Activated naive CD4-positive, alpha-beta T cell treated with Interleukin-2 at 50 U/mL for 16 hours (primary cell): ENCODE measurements around the gene FHIT.

Experiments
- DNase-seq: peaks from one replicate; pipeline ENCODE4 v3.0.0-alpha.2; 2020

Gene FHIT

GRCh38 chr3:61162965-61163364 lies 88.3 kb downstream of the FHIT start:
- no peak for DNase-seq

DNA sequence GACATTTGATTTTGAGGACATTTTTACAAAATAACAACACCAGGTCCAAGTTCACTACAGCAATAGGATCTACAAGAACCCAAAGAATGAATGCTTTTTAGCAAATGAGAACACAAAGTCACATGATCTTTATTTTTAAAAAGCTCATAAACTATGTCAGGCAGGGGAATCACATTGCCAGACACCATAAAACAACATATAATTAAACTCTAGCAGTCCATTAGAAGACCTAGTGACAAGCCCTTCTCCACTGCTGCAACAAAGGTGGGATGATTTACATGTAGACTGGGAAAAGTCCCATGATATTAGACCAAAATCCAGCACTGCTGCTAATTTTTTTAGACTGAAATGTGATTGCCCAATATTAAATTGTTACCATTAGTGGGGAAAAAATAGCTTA lies 92.6 kb downstream of the FHIT start:
- no peak for DNase-seq

DNA sequence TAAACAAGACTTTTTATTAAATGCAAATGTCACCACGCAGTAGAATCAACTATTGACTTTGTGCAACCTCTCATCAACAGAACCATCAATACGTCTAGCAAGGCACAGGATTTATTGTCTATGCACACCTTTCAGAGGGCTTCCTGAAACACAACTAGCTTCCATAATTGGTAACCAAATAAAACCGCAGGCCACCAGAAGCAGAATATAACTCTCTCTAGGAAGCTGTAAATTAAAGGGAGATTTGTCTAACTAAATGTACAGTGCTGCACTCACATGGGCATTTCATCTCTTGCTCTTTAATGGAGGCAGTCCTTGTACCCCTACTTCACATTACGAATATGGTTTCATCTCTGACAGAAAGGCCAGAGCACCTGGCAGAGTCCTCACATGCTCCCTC lies 93.0 kb downstream of the FHIT start:
- DNase-seq, result no peak

DNA sequence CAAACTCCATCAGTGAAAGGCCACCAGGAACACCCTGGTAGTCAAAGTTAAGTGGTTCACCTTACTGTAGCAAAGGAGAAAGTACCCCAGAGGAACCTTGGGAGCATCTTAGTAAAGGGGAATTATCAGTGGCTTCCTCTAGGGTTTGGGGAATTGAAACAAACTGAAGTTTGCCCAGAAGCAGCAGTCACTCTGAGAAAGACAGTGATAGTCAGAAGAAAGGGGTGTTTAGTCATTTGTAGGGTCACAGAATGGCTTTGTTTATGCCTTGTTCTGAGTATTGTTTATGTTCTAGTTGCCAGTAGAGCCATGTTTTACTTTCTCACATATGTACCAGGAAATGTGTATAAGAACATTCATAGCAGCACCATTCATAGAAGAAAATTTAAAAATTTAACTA lies 93.8 kb downstream of the FHIT start:
- DNase-seq, result no peak

- DNase-seq, result no peak
These were observed 95.5 kb downstream of the FHIT start for GRCh38 chr3:61155701-61156292.

GRCh38 chr3:61154457-61155198 lies 96.6 kb downstream of the FHIT start:
- DNase-seq, result no peak

DNA sequence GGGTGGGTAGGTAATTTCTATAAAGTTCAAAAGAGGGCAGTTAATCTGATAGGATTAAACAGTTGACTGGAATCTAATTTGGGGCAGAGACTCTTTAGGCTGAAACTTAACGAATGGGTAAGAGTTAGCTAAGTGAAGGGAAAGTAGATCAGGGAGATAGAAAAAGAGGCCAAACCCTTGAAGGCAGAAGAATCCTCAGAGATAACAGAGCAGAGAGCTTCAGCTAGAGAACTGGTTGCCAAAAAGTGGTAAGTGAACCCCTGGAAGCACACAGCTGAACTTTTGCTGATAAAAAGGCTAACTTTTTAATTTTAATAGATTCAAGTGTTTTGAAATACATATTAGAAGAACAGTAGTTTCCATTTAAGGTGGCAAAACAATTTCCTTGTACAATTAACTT lies 99.2 kb downstream of the FHIT start:
- DNase-seq, result no peak

- DNase-seq, result no peak
These were observed 102.0 kb downstream of the FHIT start for GRCh38 chr3:61149236-61149635.

- DNase-seq, result no peak
These were observed 105.0 kb downstream of the FHIT start for GRCh38 chr3:61146010-61146890.

- no peak for DNase-seq
These were observed 109.6 kb downstream of the FHIT start for GRCh38 chr3:61141697-61142096.

- DNase-seq, result no peak
These were observed 110.0 kb downstream of the FHIT start for GRCh38 chr3:61141227-61141626.

DNA sequence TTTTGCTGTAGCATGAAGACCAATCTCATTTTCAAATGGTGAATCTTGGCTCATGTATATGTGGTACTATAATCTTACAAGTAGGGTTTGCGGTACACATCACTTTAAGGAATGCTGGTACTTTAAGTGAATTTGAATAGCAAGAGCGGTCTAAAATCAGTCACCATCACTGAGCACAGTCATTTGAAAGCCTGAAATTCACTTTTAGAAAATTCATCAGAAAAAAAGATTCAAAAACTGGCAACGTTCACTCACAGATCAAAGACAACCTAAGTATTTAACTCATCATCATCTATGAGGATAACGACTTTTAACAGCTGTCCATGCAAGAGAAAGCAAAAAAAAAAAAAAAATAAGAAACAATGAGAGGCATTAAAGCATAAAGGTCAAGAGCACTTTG lies 111.6 kb downstream of the FHIT start:
- DNase-seq, result no peak

DNA sequence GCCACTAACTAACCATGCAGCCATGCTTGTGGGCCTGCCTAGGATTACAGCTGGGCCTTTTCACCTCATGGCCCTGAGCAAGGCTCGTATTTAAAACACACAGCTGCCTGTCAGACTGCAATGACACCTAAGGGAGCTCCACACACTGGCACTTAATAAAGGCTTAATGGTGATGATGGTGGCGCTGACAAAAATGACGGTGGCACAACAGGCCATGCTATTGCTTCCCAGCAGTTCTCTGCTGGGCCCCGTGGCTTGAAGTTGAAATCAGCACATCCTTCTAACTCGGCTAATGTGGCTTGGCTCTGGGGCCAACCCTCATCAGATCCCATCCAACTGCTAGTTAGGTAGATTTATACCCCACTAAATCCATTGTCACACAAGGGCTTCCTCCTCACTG lies 112.9 kb downstream of the FHIT start:
- DNase-seq, result no peak

- no peak for DNase-seq
These were observed 115.1 kb downstream of the FHIT start for GRCh38 chr3:61136191-61136590.

GRCh38 chr3:61134532-61134931 lies 116.7 kb downstream of the FHIT start:
- no peak for DNase-seq

DNA sequence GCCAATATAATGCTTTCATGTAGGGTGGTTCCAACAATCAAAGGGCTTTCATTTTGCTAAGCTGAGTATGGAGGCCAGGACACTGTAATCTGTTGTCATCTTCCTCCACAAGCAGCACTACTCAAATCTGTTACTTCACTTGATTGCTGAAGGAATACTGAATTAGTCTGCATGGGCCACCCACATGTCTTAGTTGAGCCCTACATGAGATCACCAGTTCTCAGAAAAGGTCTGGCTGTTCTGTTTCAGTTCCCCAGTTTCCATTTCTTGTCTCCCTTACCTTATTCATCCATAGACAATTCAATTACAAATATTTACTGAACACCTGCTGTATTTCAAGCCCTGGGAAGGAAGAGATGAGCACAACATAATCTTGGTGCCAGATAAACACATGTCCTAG lies 119.2 kb downstream of the FHIT start:
- DNase-seq, result no peak

- DNase-seq, result no peak
These were observed 132.4 kb downstream of the FHIT start for GRCh38 chr3:61118830-61119229.

DNA sequence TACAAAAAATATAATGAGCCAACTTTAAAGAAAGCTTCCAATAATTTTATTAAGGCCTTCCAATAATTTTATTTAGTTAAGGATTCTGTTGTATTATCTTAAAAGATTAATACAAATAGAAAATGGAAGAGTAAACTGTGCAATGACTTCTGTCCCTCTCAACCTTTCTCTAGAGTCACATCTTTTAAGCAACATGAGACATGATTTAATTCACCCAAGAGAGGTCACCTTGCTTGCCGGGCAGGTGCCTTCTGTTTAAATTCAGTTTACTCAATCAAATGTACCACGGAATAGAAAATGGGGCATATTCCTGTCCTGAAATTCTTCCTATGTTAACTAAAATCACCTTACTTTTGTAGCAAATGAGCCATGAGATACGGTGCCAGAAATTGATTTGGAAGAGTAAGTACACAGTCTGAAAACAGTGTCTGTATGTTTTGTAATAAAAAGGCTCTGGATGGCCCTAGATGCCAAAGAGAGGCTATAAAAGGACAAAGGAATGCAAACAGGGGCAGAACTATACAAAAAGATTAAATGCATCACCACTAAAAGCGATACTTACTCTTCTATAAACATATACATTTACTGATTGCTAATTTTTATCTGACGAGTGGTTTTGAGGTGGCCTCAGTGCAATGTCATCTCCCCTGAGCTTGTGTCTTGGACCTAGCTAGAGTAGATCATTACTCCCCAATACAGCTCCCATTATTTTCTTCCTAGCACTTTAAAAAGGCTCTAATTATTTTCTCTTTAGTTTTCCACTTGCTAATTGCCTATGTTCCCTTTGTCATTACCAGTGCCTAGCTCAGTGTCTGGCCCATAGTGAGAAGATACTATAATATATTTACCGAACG lies 134.0 kb downstream of the FHIT start:
- DNase-seq, result no peak

GRCh38 chr3:61114316-61114953 lies 136.8 kb downstream of the FHIT start:
- DNase-seq, result no peak

DNA sequence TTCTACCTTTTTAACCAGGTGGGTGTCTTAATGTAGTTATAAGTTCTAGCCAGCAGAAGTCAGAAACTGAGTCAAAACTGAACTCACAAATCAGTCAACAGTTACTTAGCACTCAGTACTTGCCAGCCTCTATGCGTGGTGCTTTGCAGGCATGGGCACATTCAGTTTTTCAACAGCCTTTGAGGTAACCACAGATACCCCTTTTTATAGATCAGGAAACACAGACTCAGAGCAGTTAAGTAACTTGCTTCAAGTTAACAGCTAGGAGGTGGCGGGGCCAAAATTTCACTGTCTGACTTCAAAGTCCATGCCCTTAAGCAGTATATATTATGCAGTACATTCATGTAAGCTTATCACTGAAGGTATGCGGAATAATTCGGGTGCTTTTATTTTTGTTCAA lies 139.4 kb downstream of the FHIT start:
- DNase-seq, result no peak

DNA sequence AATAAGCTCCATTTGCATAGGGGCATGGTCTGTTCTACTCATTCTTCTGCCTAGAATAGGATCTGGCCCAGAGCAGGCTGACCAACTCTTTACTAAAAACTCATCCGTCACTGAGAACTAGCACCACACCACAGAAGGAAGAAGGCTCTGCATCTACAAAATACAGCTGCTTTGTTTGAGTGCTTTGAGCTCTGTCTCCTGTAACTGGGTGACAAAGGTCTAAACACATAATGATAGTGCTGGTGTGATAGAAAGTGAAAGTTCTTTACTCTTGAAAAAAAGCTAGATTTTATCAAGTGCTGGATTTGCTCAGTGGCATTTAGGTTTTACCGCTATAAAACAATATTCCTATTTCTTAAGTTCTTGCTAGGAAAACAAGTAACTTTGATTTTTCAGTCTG lies 140.7 kb downstream of the FHIT start:
- DNase-seq, result no peak

DNA sequence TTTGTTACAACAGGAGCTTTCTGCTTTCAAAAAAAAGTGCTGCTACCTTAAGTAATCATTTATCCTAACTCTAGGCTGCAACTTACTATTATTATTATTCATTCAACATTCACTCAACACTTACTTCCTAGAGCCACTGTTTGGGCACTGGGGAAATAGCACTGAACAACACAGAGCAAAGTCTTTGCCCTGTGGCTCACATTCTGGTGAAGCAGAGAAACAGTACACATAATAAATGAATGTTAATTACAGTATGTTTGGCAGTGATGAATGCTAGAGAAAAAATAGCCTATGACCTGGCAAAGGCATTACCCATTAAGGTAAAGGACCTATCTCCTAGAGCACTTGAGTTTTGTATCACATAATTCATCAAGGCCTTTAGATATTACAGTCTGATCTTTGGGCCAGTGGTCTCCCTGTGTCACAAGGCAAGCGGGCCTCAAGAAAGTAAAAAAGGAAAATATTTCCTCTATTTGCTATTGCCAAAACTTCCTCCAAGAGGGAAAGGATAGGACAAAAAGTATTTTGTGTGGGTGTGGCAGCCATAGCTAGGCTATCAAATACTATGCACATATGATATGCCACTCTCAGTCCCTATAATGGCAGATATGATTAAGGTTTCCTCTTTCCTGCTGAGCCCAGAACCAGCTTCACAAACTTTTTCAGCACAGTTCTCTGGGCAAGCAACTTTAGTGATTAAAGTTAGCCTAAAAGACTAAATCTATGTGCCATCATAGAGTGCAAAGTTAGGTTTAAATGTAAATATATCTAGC lies 142.8 kb downstream of the FHIT start:
- DNase-seq, result no peak
